GM21360 (cell line): ENCODE data around the gene SHLD2.
"Not testable (repeated sequence)": the region's sequence is repeated elsewhere in the genome, so short reads cannot be mapped to it uniquely, and the experiment has no call there.

ENCODE experiments used
- ATAC-seq: cut with Tn5 transposase; IDR thresholded peaks from one replicate; pipeline ENCODE4 v1.9.1; 2021; ENCODE audit warnings: mild to moderate bottlenecking, moderate library complexity; ENCODE audit not compliant: unreplicated experiment

The SHLD2 gene

DNA sequence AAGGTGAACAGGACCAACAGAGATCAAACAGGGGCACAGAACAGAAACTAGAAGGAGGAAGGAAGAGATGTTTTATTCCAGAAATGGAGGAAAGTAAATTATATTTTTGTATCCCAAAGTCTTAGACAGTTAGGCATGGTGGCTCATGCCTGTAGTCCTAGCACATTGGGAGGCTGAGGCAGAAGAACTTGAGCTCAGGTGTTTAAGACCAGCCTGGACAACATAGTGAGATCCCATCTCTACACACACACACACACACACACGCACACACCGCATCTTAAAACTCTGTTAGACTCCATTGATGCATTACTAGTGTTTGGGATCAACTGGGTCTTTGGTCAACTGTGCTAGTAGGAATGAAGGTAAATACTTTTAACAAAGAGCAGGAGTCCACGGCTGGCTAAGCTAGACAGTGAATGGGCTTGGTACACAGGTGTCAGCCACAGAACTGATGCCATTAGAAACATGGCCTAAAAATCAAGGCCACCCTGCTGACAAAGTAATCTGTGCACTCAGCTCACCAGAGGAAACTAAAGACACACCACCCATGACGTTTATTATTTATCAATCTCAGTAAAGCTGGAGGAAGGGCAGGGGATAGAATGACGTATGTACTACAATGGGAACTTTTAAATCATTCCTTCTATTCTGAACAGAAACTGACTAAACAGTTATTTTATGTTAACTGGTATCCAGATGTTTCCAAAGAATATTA, 11.3 kb upstream of the SHLD2 start:
- ATAC-seq, result not testable (repeated sequence)

DNA sequence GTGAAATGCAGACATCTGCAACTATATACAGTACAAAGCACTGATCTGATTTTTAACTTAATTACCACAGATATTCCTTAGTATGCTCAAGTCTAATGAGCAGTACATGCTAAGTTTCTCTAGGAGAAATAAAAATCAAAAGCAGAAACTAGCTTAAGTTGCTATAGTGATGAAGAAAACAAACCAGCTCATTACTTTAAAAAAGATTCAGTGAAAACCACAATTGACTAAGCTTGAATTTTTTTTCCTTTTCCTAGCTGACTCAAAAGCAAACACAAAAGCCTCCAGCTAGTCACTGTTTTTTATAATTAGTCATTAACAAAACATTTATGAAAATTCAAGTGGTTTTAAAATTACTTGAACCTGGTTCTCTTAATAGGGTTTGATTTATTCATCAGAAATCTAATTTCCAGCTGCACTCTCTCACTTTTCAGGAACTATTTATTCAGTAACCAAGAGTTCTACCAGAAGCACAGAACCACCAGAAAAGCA, 10.7 kb upstream of the SHLD2 start:
- peak; percentile 53 for ATAC-seq

DNA sequence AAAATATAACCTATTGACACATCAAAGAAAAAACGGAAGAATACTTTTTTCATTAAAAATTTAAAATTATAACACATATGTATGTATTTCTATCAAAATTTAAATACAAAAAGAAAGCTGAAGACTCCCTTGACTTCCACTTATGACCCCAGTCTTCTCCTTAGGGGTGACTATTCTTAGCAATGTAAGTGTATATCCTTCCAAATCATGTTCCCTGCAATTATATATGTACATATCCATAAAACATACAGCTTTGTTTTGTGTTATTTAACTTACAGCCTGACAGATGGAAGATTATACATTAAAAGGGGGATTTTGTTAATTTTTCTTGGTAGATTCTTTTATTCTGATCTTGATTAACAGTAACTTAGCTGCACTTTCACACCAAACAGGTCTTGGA, 9.5 kb upstream of the SHLD2 start:
- ATAC-seq, result no peak

DNA sequence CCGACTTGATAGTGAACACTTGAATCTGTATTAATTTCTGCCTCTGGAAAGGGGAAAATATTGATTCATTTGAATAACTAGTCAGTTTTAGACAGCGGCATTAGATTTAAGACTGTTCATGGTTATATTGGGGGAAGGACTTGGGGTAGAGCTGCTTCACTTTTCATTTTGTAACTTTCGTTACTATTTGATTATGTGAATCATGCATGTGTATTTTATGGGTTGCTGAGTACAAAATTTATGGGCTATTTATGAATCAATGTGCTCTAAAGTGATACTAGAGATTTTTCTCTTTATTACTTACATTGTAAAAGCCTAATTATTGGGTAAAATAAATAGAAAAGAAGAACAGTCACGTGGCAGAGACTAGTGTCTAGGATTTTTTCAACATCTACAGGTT, 5.3 kb upstream of the SHLD2 start:
- no peak for ATAC-seq

DNA sequence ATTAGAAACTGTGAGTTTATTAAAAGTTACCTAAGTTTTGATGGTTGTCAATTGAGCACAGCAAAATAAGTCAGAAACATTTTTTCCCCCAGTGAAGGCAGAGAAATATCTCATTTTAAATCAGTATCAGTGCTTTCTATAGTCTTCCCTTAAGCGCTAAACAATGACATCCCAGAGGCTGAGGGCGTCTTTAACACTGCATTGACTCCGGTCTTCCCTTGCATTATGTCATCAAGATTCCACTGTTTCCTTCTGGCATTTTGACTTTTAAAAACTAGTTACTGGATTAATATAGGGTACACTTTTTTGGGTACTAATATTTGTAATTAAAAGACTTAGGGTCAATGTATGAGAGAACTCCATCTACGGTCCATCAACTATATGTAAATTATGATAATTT, 4.2 kb upstream of the SHLD2 start:
- ATAC-seq, result no peak

DNA sequence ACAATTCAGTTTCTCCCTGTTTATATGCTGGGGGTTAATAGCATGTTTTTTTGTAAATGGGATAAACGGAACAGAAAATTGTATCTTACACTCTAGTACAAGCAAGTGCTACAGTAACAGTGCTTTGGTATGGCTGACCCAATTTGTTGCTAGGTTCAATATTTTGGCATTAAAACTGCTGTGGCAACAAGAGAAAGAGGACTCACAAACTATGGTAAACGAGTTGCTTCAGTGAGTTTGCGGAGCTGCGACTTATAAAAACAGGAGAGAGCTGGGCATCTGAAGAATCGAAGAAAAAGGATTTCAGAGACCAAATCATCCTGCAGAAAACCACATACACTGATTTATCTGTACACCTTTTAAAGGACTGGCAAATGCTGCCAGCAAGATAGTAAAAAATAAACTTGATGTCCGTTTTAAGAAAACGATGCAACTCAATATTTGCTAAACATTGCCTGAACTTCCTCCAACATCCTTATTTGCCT, 2.6 kb upstream of the SHLD2 start:
- ATAC-seq, result no peak

DNA sequence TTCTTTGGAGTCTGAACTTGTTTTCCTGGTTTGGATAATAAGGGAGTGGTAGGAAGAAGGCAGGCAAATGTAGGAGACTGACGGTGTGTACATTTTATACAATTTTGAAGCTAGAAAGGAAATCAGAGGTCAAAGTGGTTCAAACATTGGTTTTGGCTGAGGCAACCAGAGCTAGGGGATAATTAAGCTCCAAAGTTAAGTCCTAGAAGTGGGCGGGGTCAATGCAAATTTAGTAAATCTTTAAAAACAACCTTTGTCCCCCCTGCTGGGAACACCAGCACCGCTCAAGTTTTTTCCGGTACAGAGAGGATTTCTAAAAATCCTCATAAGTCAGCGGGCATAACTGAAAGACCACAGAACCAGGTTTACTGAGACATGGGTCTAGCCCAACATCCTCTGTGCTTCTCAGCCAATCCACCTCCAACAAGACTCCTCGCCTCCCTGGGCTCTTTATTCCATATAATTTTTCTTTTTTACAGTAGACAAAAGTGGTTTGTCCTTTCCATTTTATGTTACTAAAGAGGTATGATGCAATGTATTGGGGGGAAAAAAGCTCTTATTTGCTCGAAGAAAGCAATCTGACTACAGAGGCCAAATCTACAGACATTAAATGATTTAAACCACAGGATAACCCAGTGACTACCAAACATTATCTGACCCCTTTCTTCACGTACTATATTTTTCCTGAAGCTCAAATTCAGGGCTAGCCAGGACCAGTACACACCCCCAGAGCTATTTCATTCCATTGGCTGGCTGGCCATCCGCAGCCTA, 2.0 kb upstream of the SHLD2 start:
- ATAC-seq, result no peak

DNA sequence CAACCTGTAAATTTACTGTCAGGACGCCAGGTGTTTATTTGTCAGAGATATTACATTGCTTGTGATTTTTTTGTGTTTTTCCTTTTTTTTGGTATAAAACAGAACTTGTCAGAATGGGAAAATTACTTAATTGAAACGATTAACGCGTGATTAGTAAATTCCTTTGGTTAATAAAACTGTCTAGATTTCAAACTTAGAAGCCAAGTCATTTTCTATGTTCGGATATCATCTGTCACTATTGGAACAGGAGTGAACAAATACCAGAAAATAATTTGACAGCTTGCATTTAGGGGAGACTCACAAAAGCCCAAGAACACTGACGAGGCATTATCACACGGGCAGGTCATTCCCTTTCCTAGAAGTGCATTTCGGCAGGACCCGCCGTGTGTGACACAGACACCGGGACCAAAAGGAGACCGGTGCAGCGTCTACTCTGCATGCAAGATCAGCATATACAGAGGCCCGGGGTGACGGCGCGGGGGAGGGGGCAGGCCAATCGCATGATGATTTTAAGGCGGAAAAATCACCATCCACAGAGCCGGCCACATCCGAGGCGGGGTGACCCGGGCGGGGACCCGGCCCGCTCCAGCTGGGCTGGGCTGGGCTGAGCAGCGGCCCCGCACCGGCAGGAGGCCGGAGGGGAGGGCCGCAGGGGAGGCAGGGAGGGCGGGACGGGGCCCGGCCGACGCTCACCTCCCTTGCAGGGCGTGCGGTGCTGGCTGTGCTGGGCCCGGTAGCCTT, 1.2 kb upstream of the SHLD2 start:
- ATAC-seq, result peak; percentile 21

DNA sequence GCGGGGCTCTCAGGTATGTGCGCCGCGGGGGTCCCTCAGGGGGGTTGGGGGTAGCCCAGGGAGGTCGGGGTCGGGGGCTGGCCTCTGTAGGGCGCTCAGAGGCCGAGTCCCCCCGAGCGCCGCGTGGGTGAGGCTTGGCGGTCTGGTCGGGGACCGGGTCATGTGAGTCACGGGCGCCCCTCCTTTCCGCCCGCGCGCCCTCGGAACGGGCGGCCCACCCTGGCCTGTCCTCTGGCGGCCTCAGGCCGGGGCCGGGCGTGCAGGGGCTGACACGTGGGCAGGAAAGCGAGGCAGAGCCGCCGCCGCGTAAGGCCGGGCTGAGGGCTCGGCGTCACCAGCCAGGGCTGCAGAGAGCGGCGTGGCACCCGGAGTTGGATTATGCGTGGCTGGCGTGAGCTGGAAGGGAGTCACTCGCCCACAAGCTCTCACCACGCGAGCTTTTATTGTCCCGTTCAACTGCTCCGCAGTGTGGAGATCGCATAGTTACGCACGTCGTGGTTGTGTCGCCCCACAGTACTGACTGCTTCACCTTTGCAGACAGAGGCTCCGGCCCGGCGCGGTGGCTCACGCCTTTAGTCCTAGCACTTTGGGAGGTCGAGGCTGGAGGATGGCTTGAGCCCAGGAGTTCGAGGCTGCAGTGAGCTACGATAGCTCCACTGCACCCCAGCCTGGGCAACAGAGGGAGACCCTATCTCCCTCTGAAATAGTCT, 385 bp downstream of the SHLD2 start:
- peak; percentile 46 for ATAC-seq

DNA sequence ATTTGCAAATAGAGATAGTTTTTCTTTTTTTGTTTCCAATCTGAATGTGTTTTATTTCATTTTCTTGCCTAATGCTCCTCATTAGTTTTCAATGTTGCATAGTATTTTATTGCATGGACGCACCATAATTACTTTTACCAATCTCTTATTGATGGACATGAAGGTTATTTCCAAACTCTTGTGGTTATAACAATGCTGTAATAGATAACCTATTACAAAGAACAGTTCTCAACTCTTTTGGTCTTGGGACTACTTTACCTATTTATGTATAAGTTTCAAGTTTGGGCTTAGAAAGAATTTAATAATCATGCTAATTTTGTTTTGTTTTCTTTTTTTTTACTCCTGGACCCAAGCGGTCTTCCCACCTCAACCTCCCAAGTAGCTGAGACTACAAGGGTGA, 7.0 kb downstream of the SHLD2 start:
- ATAC-seq, result no peak

DNA sequence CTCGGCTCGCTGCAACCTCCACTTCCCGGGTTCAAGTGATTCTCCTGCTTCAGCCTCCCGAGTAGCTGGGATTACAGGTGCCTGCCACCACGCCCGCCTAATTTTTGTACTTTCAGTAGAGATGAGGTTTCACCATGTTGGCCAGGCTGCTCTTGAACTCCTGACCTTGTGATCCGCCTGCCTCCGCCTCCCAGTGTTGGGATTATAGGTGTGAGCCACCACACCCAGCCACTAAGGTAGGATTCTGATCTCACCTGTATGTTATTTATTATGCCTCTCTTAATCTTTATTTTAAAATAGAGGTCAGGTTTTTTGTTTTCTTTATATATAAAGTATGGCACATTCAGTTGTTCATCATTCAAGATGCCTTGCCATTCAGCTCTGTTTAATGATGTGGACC, 9.7 kb downstream of the SHLD2 start:
- not testable (repeated sequence) for ATAC-seq

DNA sequence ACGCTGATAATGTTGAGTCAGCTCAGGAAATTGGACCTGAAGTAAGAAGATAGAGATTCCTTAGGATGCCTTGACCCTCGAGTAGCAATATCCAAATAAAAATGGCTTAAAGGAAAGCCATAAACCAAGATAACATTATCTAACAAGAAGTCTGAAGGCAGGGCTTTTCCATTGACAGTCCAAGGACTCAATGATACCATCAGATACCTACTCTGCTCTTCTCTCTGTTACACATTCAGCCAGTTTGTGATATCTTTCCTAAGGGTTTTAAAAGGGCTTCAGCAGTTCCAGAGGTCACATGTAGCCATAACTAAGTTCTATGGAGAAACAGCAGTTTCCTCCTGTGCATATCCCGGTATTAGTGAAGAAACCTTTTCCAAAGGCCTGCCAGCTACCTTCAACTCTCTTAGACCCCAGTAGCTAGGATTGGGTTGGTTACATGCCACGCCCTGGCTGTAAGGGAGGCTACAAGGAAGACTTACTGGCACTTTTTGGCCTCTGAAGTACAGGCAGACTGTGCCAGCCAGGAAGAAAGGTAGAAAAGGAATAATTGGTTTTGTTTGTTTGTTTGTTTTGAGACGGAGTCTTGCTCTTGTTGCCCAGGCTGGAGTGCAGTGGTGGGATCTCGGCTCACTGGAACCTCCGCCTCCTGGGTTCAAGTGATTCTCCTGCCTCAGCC, 10.6 kb downstream of the SHLD2 start:
- ATAC-seq, result no peak

DNA sequence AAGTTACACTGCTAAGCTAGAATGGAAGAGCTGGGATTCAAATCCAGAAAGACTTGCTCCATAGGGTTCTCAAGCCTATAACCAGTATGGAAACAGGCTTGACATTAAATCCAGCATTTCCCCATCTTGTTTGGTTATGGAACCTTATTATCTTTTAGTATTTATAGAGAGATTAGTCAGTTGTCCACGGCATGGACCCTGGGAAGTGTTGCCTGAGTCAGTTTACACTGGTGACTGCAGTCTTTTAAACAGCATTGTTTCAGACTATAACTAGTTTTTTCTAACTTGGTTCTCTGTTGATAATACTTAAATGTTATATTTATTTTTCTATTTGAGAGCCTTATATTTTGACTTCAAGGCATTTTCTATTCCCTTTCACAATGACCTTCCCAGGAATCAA, 23.1 kb downstream of the SHLD2 start:
- not testable (repeated sequence) for ATAC-seq

DNA sequence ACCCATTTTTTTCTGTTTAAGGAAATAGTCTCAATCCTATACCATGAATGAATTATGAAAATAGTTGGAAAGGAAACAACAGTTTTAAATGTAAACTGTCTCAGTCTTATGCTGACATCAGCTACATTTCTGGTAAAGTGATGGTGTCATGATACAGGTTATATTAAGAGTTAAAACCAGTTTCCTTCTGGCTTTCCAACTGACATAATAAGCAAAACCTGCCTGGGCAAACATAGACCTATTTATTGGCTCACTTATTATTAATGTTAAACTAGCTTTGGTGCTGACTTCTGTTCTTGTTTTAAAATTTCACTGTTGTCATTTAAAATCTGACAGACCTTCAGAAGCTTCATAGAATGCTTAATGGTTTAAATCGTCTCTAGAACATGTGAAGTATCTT, 24.0 kb downstream of the SHLD2 start:
- not testable (repeated sequence) for ATAC-seq

DNA sequence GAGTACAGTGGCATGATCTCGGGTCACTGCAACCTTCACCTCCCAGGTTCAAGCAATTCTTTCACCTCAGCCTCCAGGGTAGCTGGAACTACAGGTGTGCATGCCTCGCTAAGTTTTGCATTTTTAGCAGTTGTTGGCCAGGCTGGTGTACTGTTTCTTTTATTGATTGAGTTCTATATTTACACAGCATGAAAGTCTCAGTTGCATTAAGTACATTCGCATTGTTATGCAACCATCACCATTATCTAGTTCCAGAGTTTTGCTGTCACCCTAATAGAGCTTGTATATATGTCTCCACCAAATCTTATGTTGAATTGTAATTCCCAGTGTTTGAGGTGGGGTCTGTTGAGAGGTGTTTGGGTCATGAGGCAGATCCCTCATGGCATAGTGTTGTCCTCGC, 28.3 kb downstream of the SHLD2 start:
- not testable (repeated sequence) for ATAC-seq

DNA sequence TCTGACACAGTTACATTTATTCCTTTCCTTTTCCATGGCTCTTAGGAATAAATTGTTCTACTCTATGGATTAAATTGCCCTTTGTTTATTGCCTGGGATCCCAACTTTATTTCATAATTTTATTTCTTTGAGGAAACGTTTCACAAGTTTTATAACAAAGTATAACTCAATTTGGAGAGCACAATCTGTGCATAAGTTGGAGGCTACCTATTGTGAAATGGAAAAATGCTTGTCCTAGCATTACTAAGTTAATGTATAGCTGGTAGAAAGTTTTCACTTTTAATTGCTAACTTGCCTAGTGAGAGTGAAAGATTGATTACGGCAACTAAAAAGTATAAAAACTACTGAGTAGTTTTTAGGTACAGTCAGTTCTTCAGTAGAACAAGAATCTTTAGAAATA, 32.0 kb downstream of the SHLD2 start:
- not testable (repeated sequence) for ATAC-seq

DNA sequence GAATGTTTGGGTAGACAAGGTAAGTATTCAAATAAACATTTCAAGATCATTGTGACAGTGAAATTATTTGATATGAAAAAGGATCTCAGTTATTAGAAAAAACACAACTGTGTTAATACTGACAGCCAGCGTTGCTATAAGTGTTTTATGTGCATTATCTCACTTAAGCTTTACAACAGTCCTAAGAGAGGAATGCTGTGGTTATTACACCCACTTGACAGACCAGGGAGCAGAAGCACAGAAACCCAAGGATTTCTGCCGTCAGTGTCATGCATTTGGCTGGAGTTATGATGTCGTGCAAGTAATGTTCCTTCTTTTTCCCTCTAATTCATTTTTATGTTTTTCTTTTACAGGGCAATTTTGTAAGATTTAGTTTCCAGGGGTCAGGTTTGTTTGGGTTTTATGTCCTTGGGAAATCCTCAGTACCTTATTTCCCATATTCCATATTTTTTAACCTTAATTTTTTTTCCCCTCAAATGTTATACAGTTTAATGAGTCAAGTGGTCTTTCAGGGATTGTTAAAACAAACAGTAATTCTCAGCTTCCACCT, 32.7 kb downstream of the SHLD2 start:
- ATAC-seq, result not testable (repeated sequence)

DNA sequence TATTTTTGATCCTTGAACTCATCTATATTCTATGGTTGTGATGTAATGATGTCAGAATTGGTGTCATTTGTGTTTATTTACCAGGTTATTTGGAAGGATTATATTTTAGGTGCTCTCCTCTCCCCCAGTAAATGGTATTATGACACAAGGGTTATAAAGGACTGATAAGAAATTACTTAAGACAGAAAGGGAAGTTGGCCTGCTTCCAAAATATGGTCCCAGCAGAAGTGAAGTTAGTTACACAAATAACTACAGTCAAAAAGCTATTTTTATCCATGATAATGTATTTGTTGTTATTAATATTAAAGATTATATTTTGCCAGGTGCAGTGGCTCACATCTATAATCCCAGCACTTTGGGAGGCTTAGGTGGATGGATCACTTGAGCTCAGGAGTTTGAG, 37.2 kb downstream of the SHLD2 start:
- not testable (repeated sequence) for ATAC-seq

DNA sequence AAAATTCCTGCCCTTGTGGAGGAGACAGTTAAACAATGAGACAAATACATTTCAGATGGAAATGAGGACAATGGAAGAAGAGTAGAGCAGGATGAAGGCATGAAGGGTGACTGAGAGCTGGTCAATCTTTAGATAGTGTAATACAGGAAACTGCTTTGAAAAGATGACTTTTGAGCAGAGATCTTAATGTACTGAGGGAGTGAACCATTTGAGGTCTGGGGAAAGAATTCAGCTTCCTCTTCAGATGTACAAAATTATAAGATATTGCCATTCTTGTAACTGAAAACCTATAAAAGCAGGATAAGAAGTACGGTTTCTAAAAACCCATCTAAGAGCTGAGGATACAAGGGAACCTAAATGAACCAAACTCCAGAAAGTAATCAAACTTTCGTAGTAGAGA, 38.9 kb downstream of the SHLD2 start:
- not testable (repeated sequence) for ATAC-seq

DNA sequence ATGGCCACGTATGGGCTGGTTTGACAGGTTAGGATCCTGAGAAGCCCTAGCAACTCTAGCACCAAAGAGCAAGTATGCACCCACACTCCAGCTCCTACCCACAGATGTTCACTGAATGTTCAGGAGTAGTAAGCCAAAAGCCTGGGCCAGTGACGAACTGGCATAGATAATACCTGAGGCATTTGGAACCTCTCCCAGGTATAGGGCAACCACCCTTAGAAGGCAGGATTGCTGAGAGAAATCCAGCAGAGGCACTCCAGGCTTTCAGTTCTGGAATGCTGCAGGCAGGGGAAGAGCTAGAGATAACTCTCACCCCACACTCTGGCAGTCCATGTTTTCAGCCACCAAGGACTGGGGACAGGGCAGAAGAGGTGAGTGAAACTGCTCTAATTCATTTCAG, 39.4 kb downstream of the SHLD2 start:
- not testable (repeated sequence) for ATAC-seq
